Activated CD4-positive, alpha-beta T cell treated with anti-CD3 and anti-CD28 coated beads for 4 hours (primary cell): ENCODE data around the gene ZSCAN1.

Source experiments
- DNase-seq, 2 donors: peaks; one replicate each; pipeline ENCODE4 v3.0.0-alpha.2; 2020

ZSCAN1 gene

GRCh38 chr19:58085348-58085875 lies 51.6 kb downstream of the ZSCAN1 start:
- no peak for DNase-seq

DNA sequence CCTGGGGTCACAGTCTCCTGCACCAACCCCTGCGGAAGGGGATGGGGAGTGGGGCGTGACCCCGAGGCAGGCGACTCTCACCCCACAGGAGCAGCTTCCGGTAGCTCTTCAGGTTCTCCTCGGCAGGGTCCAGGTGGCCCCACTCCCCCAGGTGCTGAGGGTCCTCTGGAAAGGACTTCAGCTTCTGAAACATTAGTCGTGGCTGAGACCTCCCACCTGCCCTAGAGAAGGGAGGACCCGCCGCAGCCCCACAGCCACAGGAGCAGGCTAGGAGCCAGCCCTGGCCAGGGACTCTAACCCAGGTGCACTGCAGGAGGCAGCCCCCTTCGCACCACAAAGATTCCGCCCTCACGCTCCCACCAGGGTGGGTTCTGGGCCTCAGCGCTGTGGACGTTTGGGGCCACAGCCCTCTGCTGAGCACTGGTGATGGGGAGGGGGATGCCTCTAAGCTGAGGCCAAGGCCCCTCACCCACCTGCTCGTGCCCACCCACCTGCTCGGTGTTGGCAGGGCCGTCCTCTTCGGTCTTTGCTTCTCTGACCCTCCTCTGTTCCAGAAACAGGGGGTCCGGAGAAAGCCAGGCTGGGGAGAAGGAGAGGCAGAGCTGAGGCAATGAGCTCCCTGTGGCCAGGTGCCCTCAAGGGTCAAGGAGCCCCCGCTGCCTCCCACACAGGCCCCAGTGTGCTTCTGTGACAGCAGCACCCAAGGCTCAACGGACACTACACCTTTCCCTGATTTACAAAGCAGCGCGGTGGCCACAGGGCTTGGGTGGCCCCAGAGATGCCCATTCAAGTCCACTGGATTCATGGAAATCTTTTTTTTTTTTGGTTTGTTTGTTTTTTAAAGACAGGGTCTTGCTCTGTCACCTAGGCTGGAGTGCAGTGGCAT lies 53.2 kb downstream of the ZSCAN1 start:
- DNase-seq = no peak

DNA sequence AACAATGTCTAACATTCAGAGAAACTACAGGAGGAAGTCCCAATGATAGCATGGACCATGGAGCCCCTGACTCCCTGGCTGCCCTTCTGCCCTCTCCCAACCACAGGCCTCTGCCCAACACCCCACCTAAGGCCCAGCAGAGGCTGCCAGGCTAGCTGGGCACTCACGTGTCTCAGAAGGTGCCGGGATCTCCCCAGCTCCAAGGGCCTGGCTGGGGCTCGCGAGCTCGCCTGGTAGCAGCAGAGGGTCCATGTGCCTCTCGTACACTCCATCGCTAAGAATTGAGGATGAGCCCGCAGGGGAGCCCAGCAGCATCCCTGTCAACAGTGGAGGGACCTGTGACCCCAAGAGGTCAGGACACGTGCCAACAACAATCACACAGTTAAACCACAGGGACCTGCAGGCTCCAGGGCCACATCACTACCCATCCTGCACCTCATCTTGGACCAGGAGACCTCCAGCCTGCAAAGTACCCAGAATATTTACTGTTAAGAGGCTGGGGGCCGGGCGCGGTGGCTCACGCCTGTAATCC lies 54.8 kb downstream of the ZSCAN1 start:
- no peak for DNase-seq

DNA sequence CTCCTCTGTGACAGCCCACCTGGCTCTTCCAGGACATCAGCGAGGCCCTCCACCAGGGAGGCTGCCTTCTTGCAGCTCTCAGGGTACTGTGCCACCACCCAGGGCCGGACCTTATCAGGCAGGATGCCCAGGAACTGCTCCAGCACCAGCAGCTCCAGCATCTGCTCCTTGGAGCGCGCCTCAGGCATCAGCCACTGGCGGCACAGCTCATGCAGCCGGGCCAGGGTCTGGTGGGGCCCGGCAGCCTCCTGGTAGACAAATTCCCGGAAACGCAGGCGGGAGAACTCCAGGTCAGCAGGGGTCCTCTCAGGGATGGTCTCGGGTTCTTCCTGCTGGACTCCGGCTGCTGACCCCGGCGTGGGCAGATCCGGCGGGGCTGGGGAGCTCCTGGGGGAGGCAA lies 56.0 kb downstream of the ZSCAN1 start:
- DNase-seq = no peak

DNA sequence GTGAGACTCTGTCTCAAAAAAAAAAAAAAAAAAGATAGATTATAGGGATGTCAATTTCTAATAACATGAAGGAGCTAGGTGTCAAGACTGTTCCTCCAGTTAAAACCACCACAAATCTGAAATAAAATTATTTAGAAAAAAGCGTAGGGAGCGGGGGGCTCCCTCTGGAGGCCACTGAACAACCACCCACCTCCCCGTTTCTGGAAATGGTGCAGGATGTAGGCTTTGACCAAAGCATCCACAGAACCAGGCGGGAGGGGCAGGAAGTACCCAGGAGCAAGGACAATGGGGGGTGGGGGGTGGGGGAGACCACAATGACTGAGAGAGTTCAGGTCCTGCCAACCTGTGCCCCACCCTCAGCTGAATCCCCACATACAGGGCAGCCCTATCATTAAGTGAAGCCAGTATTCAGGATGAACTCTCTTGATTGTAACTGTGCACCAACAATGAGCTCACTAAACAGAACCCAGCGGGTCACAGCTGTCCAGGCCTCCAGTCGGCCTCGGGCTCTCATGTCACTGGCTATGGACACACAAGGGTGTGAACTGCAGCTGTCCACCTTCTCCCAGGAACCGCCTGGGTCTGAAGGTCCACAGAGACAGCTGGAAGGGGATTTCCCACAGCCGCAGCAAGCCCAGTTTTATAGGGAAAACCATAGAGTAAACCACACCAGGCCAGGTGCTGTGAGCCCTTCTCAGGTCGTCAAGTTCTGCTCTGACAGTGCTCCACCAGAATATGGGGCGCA lies 57.6 kb downstream of the ZSCAN1 start:
- no peak for DNase-seq

- no peak for DNase-seq
These were observed 59.2 kb downstream of the ZSCAN1 start for GRCh38 chr19:58093071-58093470.

DNA sequence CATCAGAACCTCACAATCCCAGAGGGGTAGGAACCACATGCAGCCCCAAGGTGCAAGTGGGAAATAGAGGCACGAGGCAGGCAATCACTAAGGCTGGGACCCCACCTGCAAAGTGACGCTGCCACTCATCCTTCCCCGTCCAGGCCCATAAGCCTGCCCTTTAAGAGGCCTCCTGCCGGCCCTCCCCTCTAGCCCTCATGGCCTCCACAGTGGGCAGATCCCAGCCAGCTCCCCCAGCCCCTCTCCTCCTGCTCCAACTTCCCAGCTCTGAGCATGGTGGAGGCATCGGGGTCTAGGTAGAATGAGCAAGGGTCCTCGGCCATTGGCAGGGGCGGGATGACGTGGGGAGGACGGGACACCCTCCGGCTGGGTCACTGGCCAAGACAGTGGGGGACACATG lies 61.5 kb downstream of the ZSCAN1 start:
- no peak for DNase-seq

GRCh38 chr19:58096884-58097283 lies 63.1 kb downstream of the ZSCAN1 start:
- no peak for DNase-seq

GRCh38 chr19:58097349-58097748 lies 63.5 kb downstream of the ZSCAN1 start:
- DNase-seq = no peak

GRCh38 chr19:58097781-58098681 lies 64.2 kb downstream of the ZSCAN1 start, which contains the start of gene ZSCAN18:
TSS of gene ZSCAN18 (minus strand) at chr19:58098231. CDS start at chr19:58090267, 7,964 bp downstream.
- DNase-seq = peak; percentile 93 to 96

DNA sequence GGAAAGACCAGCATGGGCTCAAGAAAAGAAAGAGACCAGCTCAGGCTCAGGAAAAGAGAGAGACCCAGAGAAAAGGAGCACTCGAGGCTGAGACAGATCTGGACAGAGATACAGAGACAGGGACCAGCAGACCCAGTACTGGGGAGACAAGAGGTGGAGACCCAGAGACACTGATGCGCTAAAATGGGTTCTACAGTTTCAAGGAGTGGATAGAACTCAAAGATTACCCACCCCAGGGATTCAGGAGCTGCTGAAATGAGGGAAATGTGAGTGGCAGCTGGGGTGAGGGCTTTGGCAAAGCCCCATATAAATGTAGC lies 64.8 kb downstream of the ZSCAN1 start:
- no peak for DNase-seq
